PC-9 (cell line): Measurements from ENCODE around the gene MMP2. TPM values are rescaled to one million over a fixed set of nuclear protein-coding genes. Genes with fewer than 3 reads are reported as not detected.

Experiments used
- BruUV-seq: library from RNA; stranded (reverse); fragments of 400-500 nt; replicated peaks from 2 replicates; lab custom pipeline; 2021; lab: Mats Ljungman, UMichigan
- CTCF ChIA-PET: fragments of 300-600 bp; sonication (Branson Sonifier 250); formaldehyde crosslinking; loops from one replicate; lab custom pipeline; 2022; ENCODE audit warnings: antibody characterized with exemption; lab: Charles Lee
- POLR2A ChIA-PET: fragments of 300-600 bp; sonication (Branson Sonifier 250); formaldehyde crosslinking; loops from one replicate; lab custom pipeline; 2022; ENCODE audit warnings: antibody characterized with exemption; ENCODE audit not compliant: unreplicated experiment; lab: Charles Lee
- DNase-seq, 2 experiments: peaks; one replicate each; pipeline versions ENCODE4 v3.0.0 to v3.0.0-alpha.2; 2015 to 2022; ENCODE audit warnings: mixed read lengths in 1 of 2
- H2AFZ ChIP-seq: fragments of 200-600 bp; sonication (generic); 2 replicates; pipeline ENCODE4 v1.8.1; 2017; ENCODE audit warnings: antibody characterized with exemption
- H3F3A ChIP-seq: fragments of 200-600 bp; sonication (generic); 2 replicates; pipeline ENCODE4 v1.8.1; 2017; ENCODE audit warnings: antibody characterized with exemption, mild to moderate bottlenecking, low read depth; ENCODE audit not compliant: insufficient read depth
- H3K27ac ChIP-seq: fragments of 200-600 bp; sonication (generic); 2 replicates; pipeline ENCODE4 v1.6.1; 2016; ENCODE audit warnings: mixed run types
- H3K27me3 ChIP-seq: fragments of 200-600 bp; sonication (generic); 2 replicates; pipeline ENCODE4 v1.6.1; 2016; ENCODE audit warnings: low read depth, mixed run types; ENCODE audit not compliant: insufficient read depth
- H3K36me3 ChIP-seq: fragments of 200-600 bp; sonication (generic); 2 replicates; pipeline ENCODE4 v1.6.1; 2016; ENCODE audit warnings: low read depth, mixed run types
- H3K4me1 ChIP-seq: fragments of 200-600 bp; sonication (generic); replicated peaks from 2 replicates; pipeline ENCODE4 v1.6.1; 2016; ENCODE audit warnings: mixed run types; ENCODE audit not compliant: insufficient read depth
- H3K4me2 ChIP-seq: fragments of 200-600 bp; sonication (generic); 2 replicates; pipeline ENCODE4 v1.6.1; 2017; ENCODE audit warnings: mixed run types
- H3K4me3 ChIP-seq: fragments of 200-600 bp; sonication (generic); 2 replicates; pipeline ENCODE4 v1.6.1; 2016; ENCODE audit warnings: mixed run types
- H3K79me2 ChIP-seq: fragments of 200-600 bp; sonication (generic); 2 replicates; pipeline ENCODE4 v1.6.1; 2017; ENCODE audit warnings: low read depth, mixed run types
- H3K9me2 ChIP-seq: fragments of 200-600 bp; sonication (generic); 2 replicates; pipeline ENCODE4 v1.8.1; 2017; ENCODE audit warnings: mild to moderate bottlenecking; ENCODE audit not compliant: insufficient read depth
- H3K9me3 ChIP-seq: fragments of 200-600 bp; sonication (generic); 2 replicates; pipeline ENCODE4 v1.8.1; 2016; ENCODE audit warnings: low read depth; ENCODE audit not compliant: insufficient read depth
- H4K20me1 ChIP-seq: fragments of 200-600 bp; sonication (generic); 2 replicates; pipeline ENCODE4 v1.8.1; 2017; ENCODE audit not compliant: insufficient read depth
- EZH2 ChIP-seq: fragments of 200-600 bp; sonication (generic); IDR thresholded peaks from 2 replicates; pipeline ENCODE4 v1.8.0; 2017; ENCODE audit warnings: antibody characterized with exemption, low read depth
- intact Hi-C: fragments of 100-400 bp; cut with micrococcal nuclease; formaldehyde crosslinking; loops from one replicate; pipeline ENCODE4 v1.10.0; 2022; ENCODE audit not compliant: unreplicated experiment
- total RNA-seq: library from RNA; stranded (reverse); gene quantifications from 2 replicates; pipeline ENCODE4 v1.2.3, GENCODE V29; 2021
- TF ChIP-seq, protein P1 (sequence below): fragments of 200-600 bp; sonication (generic); conservative IDR thresholded peaks from 2 replicates; pipeline ENCODE4 v1.6.1; 2017; ENCODE audit warnings: mixed run types, antibody characterized with exemption, mild to moderate bottlenecking, moderate library complexity

The MMP2 gene
- total RNA-seq, 1 experiment from 2014 or later: 0.50 TPM

DNA sequence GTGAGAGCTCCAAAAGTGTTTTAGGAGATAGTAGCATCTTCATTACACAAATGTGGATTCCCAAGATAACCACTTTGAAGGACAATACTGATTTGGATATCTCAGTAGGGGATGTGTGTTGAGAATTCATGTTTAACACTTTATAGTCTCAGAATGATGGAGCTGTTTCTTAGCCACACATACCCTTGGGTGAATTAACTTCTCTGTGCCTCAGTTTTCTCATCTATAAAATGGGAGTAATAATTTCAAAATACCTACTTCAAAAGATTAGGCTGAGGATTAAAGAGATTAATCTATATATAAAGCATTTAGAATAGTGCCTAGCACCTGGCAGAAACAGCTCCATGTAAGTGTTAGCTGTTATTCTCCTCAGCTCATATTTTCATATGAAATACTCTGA, 48.9 kb downstream of the MMP2 start:
- peaks cover 28% of the 10 kb centered on the region for H3K36me3 ChIP-seq
- H3K79me2 ChIP-seq: no peaks in the 10 kb centered on the region
- H4K20me1 ChIP-seq: no peaks in the 10 kb centered on the region
- H3K4me2 ChIP-seq: no peak overlapping the region
- H3K9me3 ChIP-seq: no peaks in the 10 kb centered on the region
- POLR2A ChIA-PET: no interaction called here
- TF ChIP-seq, protein P1, sequence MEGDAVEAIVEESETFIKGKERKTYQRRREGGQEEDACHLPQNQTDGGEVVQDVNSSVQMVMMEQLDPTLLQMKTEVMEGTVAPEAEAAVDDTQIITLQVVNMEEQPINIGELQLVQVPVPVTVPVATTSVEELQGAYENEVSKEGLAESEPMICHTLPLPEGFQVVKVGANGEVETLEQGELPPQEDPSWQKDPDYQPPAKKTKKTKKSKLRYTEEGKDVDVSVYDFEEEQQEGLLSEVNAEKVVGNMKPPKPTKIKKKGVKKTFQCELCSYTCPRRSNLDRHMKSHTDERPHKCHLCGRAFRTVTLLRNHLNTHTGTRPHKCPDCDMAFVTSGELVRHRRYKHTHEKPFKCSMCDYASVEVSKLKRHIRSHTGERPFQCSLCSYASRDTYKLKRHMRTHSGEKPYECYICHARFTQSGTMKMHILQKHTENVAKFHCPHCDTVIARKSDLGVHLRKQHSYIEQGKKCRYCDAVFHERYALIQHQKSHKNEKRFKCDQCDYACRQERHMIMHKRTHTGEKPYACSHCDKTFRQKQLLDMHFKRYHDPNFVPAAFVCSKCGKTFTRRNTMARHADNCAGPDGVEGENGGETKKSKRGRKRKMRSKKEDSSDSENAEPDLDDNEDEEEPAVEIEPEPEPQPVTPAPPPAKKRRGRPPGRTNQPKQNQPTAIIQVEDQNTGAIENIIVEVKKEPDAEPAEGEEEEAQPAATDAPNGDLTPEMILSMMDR: no peak
- TF ChIP-seq EZH2: no peak
- H3K27ac ChIP-seq: no peak overlapping the region
- H3K27me3 ChIP-seq: no peaks in the 10 kb centered on the region
- no peak for DNase-seq
- CTCF ChIA-PET: interaction anchor here (0.6 to 1.2 kb wide), 4 partner anchors 58 to 305 kb away, joined by 3 to 5 read pairs (median 4); partner anchors contain the start of gene CES1
- intact Hi-C loops: no loop called here
- BruUV-seq: no TSS peak
- H3K9me2 ChIP-seq: no peaks in the 10 kb centered on the region
- no peaks in the 10 kb centered on the region; the same call in 1 of the 2 replicates for H3F3A ChIP-seq
- H2AFZ ChIP-seq: no peak overlapping the region
- no peak overlapping the region for H3K4me3 ChIP-seq
- peaks cover 14% of the 10 kb centered on the region for H3K4me1 ChIP-seq

DNA sequence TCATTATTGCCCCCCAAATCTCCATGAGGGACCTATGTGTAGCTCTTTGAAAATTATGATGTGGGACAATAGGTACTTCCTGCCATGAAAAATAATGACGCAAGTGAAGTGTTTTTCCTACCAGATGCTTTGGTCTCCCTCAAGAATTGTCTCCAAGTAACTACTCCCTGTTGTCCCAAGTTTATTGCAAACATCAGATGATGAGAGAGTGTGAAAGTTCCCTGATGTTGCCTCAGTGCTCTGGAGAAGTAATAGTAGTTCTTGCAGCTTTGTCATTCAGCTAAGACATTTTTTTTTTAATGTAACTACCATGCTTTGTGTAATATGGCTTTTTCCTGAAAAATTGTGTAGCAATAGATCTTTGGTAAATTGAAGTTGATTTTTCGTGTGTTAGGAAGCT, 50.0 kb downstream of the MMP2 start:
- ChIA-PET POLR2A (no interaction called here), CTCF (interaction anchor here (1.1 to 1.2 kb wide), 2 partner anchors 59 to 69 kb away, joined by 4 read pairs; no protein-coding TSS in a partner anchor)
- DNase-seq: no peak
- H3K27me3 ChIP-seq: no peaks in the 10 kb centered on the region
- no peaks in the 10 kb centered on the region; the same call in 1 of the 2 replicates for H3F3A ChIP-seq
- TF ChIP-seq, protein P1: no peak
- TF ChIP-seq EZH2: no peak
- H4K20me1 ChIP-seq: no peaks in the 10 kb centered on the region
- intact Hi-C loops: no loop called here
- BruUV-seq: no TSS peak
- H3K4me2 ChIP-seq: no peak overlapping the region
- peaks cover 30% of the 10 kb centered on the region for H3K36me3 ChIP-seq
- H3K9me2 ChIP-seq: no peaks in the 10 kb centered on the region
- H2AFZ ChIP-seq: no peak overlapping the region
- H3K27ac ChIP-seq: no peak overlapping the region
- no peak overlapping the region for H3K4me3 ChIP-seq
- H3K4me1 ChIP-seq: peaks cover 14% of the 10 kb centered on the region
- no peaks in the 10 kb centered on the region for H3K9me3 ChIP-seq
- H3K79me2 ChIP-seq: no peaks in the 10 kb centered on the region

DNA sequence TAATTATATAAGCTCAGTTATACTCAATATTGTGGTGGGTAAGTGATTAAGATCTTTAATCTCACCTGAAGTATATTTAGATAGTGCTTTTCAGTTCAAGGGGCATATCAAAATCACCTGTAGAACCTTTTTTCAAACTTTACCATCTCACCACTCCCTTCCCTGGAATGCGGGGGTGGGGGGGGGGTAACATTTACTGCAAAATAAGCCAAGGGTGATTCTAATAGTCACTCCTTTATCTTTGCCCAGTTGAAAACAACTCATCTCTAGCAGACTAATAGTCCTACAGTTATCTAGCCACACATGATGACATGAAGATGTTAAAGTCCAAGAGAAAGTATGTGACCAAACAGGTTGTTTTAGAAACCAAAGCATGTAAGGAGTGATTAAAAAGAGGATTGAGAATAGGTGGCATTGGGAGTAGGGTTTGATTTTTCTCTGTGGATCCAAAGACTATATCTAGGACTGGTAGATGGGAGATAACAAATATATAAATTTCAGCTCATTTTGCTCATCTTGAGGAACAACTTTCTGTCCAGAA, 51.4 kb downstream of the MMP2 start:
- H3K9me2 ChIP-seq: no peaks in the 10 kb centered on the region
- ChIA-PET CTCF (no interaction called here), POLR2A (interaction anchor here (0.7 kb wide), 1 partner anchor 184 kb away, joined by 5 read pairs; no protein-coding TSS in a partner anchor)
- H3K4me3 ChIP-seq: no peak overlapping the region
- intact Hi-C loops: loop anchor here (2.0 kb wide), 1 partner anchor 60 kb away; no protein-coding TSS in a partner anchor
- peaks cover 35% of the 10 kb centered on the region for H3K36me3 ChIP-seq
- no peaks in the 10 kb centered on the region; the same call in 1 of the 2 replicates for H3F3A ChIP-seq
- no peak overlapping the region for H2AFZ ChIP-seq
- TF ChIP-seq, protein P1: no peak
- TF ChIP-seq EZH2: no peak
- no peaks in the 10 kb centered on the region for H4K20me1 ChIP-seq
- peaks cover 14% of the 10 kb centered on the region for H3K4me1 ChIP-seq
- BruUV-seq: no TSS peak
- DNase-seq: peak in 1 of 2 experiments; percentile 52
- no peak overlapping the region for H3K27ac ChIP-seq
- no peaks in the 10 kb centered on the region for H3K79me2 ChIP-seq
- 0 out of 2 replicates have a peak overlapping the region, but pooled peaks have one; percentile 1 for H3K4me2 ChIP-seq
- H3K9me3 ChIP-seq: no peaks in the 10 kb centered on the region
- no peaks in the 10 kb centered on the region for H3K27me3 ChIP-seq
